HUES48 (cell line): Measurements from ENCODE around the gene ASH1L.
A peak's percentile ranks its signal among the peaks of the same experiment; 100 is the strongest.
"Not testable (repeated sequence)": the region's sequence is repeated elsewhere in the genome, so short reads cannot be mapped to it uniquely, and the experiment has no call there.

ENCODE experiments used
- H3K27ac ChIP-seq: one replicate; pipeline ENCODE4 v1.7.0; 2013; ENCODE audit warnings: low read depth, low read length, inconsistent platforms
- H3K27me3 ChIP-seq: 2 replicates; pipeline ENCODE4 v1.6.1; 2013; ENCODE audit warnings: mild to moderate bottlenecking, low read length; ENCODE audit not compliant: control insufficient read depth, insufficient read depth
- H3K36me3 ChIP-seq: 2 replicates; pipeline ENCODE4 v1.6.1; 2013; ENCODE audit warnings: low read length; ENCODE audit not compliant: control insufficient read depth, insufficient read depth
- H3K4me1 ChIP-seq: 2 replicates; pipeline ENCODE4 v1.6.1; 2013; ENCODE audit warnings: mild to moderate bottlenecking, low read length; ENCODE audit not compliant: control insufficient read depth, insufficient read depth
- H3K4me3 ChIP-seq: 2 replicates; pipeline ENCODE4 v1.5.1; 2013; ENCODE audit warnings: mild to moderate bottlenecking, low read depth, low read length
- H3K9ac ChIP-seq: 2 replicates; pipeline ENCODE4 v1.6.1; 2013; ENCODE audit warnings: mild to moderate bottlenecking, low read depth, low read length, moderate library complexity
- H3K9me3 ChIP-seq: 2 replicates; pipeline ENCODE4 v1.6.1; 2013; ENCODE audit warnings: low read length; ENCODE audit not compliant: control insufficient read depth, insufficient read depth

ASH1L gene

GRCh38 chr1:155562581-155563376, at the start of gene ASH1L:
TSS of gene ASH1L (minus strand) at chr1:155562803. CDS start at chr1:155521519, 41,284 bp downstream.
- Histone ChIP-seq H3K4me3 (peak within 1 kb of the TSS; percentile 99), H3K9ac (peak within 1 kb of the TSS; percentile 99), H3K36me3 (peaks cover 12% of the 10 kb centered on the region), H3K27me3 (no peaks in the 10 kb centered on the region), H3K27ac (peak within 1 kb of the TSS; percentile 99), H3K4me1 (peaks cover 3% of the 10 kb centered on the region; the same call in 1 of the 2 replicates), H3K9me3 (no peaks in the 10 kb centered on the region)

GRCh38 chr1:155610257-155610647, 47.6 kb upstream of the ASH1L start:
- not testable (repeated sequence) for H3K9ac ChIP-seq, H3K27ac ChIP-seq, H3K27me3 ChIP-seq, H3K9me3 ChIP-seq, H3K4me1 ChIP-seq
- Histone ChIP-seq H3K36me3 (peaks cover 18% of the 10 kb centered on the region), H3K4me3 (peak overlapping the region; percentile 73)

GRCh38 chr1:155609515-155610256, 47.1 kb upstream of the ASH1L start, which contains the start of gene MSTO1:
TSS of gene MSTO1 (plus strand) at chr1:155610218. CDS start at chr1:155610249, 31 bp downstream.
- peak within 1 kb of the TSS; percentile 78 for H3K9ac ChIP-seq
- 0 out of 2 replicates have a peak, but pooled peaks cover 3% of the 10 kb centered on the region for H3K4me1 ChIP-seq
- H3K4me3 ChIP-seq = peak within 1 kb of the TSS; percentile 73
- peaks cover 16% of the 10 kb centered on the region for H3K36me3 ChIP-seq
- no peaks in the 10 kb centered on the region for H3K9me3 ChIP-seq
- peak within 1 kb of the TSS; percentile 81 for H3K27ac ChIP-seq
- no peaks in the 10 kb centered on the region for H3K27me3 ChIP-seq

GRCh38 chr1:155608888-155609225, 46.3 kb upstream of the ASH1L start:
- Histone ChIP-seq H3K27me3 (no peaks in the 10 kb centered on the region), H3K36me3 (peaks cover 15% of the 10 kb centered on the region), H3K27ac (no peak overlapping the region), H3K9ac (no peak overlapping the region), H3K4me1 (0 out of 2 replicates have a peak, but pooled peaks cover 3% of the 10 kb centered on the region), H3K4me3 (no peak overlapping the region), H3K9me3 (no peaks in the 10 kb centered on the region)

GRCh38 chr1:155607708-155608107, 45.1 kb upstream of the ASH1L start:
- H3K27me3 ChIP-seq = no peaks in the 10 kb centered on the region
- 0 out of 2 replicates have a peak, but pooled peaks cover 3% of the 10 kb centered on the region for H3K4me1 ChIP-seq
- peaks cover 9% of the 10 kb centered on the region for H3K36me3 ChIP-seq
- H3K27ac ChIP-seq = no peak overlapping the region
- no peak overlapping the region for H3K9ac ChIP-seq
- no peak overlapping the region for H3K4me3 ChIP-seq
- H3K9me3 ChIP-seq = no peaks in the 10 kb centered on the region

- H3K9ac ChIP-seq, H3K36me3 ChIP-seq, H3K27me3 ChIP-seq, H3K4me3 ChIP-seq, H3K9me3 ChIP-seq: not testable (repeated sequence)
- H3K27ac ChIP-seq = peak overlapping the region; percentile 35
- H3K4me1 ChIP-seq = peaks cover 12% of the 10 kb centered on the region
Measured at GRCh38 chr1:155599828-155600572, 37.4 kb upstream of the ASH1L start.

GRCh38 chr1:155598842-155599331, 36.3 kb upstream of the ASH1L start:
- no peak overlapping the region for H3K9ac ChIP-seq
- no peaks in the 10 kb centered on the region for H3K36me3 ChIP-seq
- H3K4me3 ChIP-seq = peak overlapping the region; percentile 46
- no peaks in the 10 kb centered on the region for H3K9me3 ChIP-seq
- H3K4me1 ChIP-seq = peaks cover 12% of the 10 kb centered on the region
- peak overlapping the region; percentile 16 for H3K27ac ChIP-seq
- H3K27me3 ChIP-seq = no peaks in the 10 kb centered on the region

GRCh38 chr1:155596864-155597263, 34.3 kb upstream of the ASH1L start:
- Histone ChIP-seq H3K4me1 (peaks cover 12% of the 10 kb centered on the region), H3K9me3 (no peaks in the 10 kb centered on the region), H3K36me3 (no peaks in the 10 kb centered on the region), H3K27me3 (no peaks in the 10 kb centered on the region), H3K4me3 (no peak overlapping the region), H3K9ac (no peak overlapping the region), H3K27ac (no peak overlapping the region)

GRCh38 chr1:155595877-155596474, 33.4 kb upstream of the ASH1L start:
- not testable (repeated sequence) for H3K9me3 ChIP-seq, H3K4me3 ChIP-seq, H3K36me3 ChIP-seq, H3K9ac ChIP-seq, H3K27ac ChIP-seq, H3K27me3 ChIP-seq
- peaks cover 12% of the 10 kb centered on the region for H3K4me1 ChIP-seq

- H3K27ac ChIP-seq = no peak overlapping the region
- no peaks in the 10 kb centered on the region for H3K4me1 ChIP-seq
- no peaks in the 10 kb centered on the region for H3K36me3 ChIP-seq
- no peak overlapping the region for H3K4me3 ChIP-seq
- H3K9me3 ChIP-seq = no peaks in the 10 kb centered on the region
- no peak overlapping the region for H3K9ac ChIP-seq
- no peaks in the 10 kb centered on the region for H3K27me3 ChIP-seq
Measured at GRCh38 chr1:155591770-155592169, 29.2 kb upstream of the ASH1L start.
